GM21390 (cell line): ENCODE data around the gene PSTPIP1.

Experiments used
- ATAC-seq: cut with Tn5 transposase; IDR thresholded peaks from one replicate; pipeline ENCODE4 v1.9.1; 2021; ENCODE audit not compliant: unreplicated experiment

PSTPIP1 gene

GRCh38 chr15:76998663-76999285 lies 3.8 kb downstream of the PSTPIP1 start:
- ATAC-seq, result no peak

GRCh38 chr15:76999996-77000395 lies 5.1 kb downstream of the PSTPIP1 start:
- no peak for ATAC-seq

- no peak for ATAC-seq
Measured at GRCh38 chr15:77001351-77001750, 6.4 kb downstream of the PSTPIP1 start.

- ATAC-seq, result no peak
Measured at GRCh38 chr15:77001966-77002365, 7.0 kb downstream of the PSTPIP1 start.

GRCh38 chr15:77002436-77002835 lies 7.5 kb downstream of the PSTPIP1 start:
- ATAC-seq, result no peak

- peak; percentile 61 for ATAC-seq
Measured at GRCh38 chr15:77002954-77003912, 8.3 kb downstream of the PSTPIP1 start.

GRCh38 chr15:77004189-77004588 lies 9.3 kb downstream of the PSTPIP1 start:
- ATAC-seq, result no peak

GRCh38 chr15:77009176-77009575 lies 14.2 kb downstream of the PSTPIP1 start:
- no peak for ATAC-seq

GRCh38 chr15:77009646-77010311 lies 14.9 kb downstream of the PSTPIP1 start:
- ATAC-seq, result no peak

GRCh38 chr15:77010312-77010686 lies 15.4 kb downstream of the PSTPIP1 start:
- ATAC-seq, result no peak

GRCh38 chr15:77010857-77011256 lies 15.9 kb downstream of the PSTPIP1 start:
- no peak for ATAC-seq

GRCh38 chr15:77012117-77012712 lies 17.3 kb downstream of the PSTPIP1 start:
- no peak for ATAC-seq

- ATAC-seq, result no peak
Measured at GRCh38 chr15:77012868-77013267, 17.9 kb downstream of the PSTPIP1 start.

- ATAC-seq, result peak; percentile 45
Measured at GRCh38 chr15:77013776-77014131, 18.8 kb downstream of the PSTPIP1 start.

GRCh38 chr15:77014132-77015081 lies 19.5 kb downstream of the PSTPIP1 start:
- ATAC-seq, result peak; percentile 54

- ATAC-seq, result no peak
Measured at GRCh38 chr15:77015646-77016320, 20.9 kb downstream of the PSTPIP1 start.

- ATAC-seq, result no peak
Measured at GRCh38 chr15:77016321-77016695, 21.4 kb downstream of the PSTPIP1 start.

- no peak for ATAC-seq
Measured at GRCh38 chr15:77017091-77017660, 22.2 kb downstream of the PSTPIP1 start.
